ENCODE results near the gene GNAL.

- TF ChIP-seq TCF7L2 (IDR thresholded peaks at IDR 0.05; ENCODE audit: low read depth, low read length), result no peak
- TF ChIP-seq CTCF (IDR thresholded peaks at IDR 0.05), result no peak
- no peak for TF ChIP-seq POLR2AphosphoS5 (IDR thresholded peaks at IDR 0.05; ENCODE audit: low read depth, low read length)
- TF ChIP-seq REST (IDR thresholded peaks at IDR 0.05; ENCODE audit: insufficient read depth in 1 of 2, low read depth in 2 of 2, low read length in 1 of 2), result no peak
Measured at GRCh38 chr18:11923450-11923849, 234.4 kb downstream of the GNAL start.

Measured in Panc1 (cell line).